ENCODE data around the gene PROSER3.
A peak's percentile ranks its signal among the peaks of the same experiment; 100 is the strongest.

PROSER3 gene

GRCh38 chr19:35738021-35738886 is 19.7 kb upstream of the PROSER3 start:
- in situ Hi-C loops (cut with MboI; ENCODE audit: low pct_unique_long_range_greater_than_20kb, low sequenced_read_pairs, unreplicated experiment), result no loop called here
- peak; percentile 9 for DNase-seq (ENCODE audit: low spot score)
- TF ChIP-seq, protein P1, sequence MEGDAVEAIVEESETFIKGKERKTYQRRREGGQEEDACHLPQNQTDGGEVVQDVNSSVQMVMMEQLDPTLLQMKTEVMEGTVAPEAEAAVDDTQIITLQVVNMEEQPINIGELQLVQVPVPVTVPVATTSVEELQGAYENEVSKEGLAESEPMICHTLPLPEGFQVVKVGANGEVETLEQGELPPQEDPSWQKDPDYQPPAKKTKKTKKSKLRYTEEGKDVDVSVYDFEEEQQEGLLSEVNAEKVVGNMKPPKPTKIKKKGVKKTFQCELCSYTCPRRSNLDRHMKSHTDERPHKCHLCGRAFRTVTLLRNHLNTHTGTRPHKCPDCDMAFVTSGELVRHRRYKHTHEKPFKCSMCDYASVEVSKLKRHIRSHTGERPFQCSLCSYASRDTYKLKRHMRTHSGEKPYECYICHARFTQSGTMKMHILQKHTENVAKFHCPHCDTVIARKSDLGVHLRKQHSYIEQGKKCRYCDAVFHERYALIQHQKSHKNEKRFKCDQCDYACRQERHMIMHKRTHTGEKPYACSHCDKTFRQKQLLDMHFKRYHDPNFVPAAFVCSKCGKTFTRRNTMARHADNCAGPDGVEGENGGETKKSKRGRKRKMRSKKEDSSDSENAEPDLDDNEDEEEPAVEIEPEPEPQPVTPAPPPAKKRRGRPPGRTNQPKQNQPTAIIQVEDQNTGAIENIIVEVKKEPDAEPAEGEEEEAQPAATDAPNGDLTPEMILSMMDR (IDR thresholded peaks at IDR 0.05; ENCODE audit: extremely low read depth, insufficient read depth, missing control alignments), result no peak

DNA sequence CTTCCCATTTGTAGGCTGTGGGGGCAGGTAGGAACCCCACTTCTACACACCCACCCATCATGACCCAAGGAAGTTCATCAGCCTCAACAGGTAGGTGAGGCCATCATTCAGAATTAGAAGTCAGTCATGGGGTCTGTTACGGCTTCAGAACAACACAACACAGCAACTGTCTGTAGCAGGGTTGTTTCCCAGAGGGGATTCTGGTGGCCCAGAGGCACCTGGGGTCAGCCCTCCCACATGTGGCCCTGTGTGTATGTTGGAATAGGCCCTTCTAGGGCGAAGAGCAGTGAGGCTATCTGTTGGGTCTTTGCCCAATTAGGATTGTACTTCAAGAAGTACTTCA is 19.1 kb upstream of the PROSER3 start:
- peak; percentile 28 for DNase-seq (ENCODE audit: low spot score)
- TF ChIP-seq, protein P1 (IDR thresholded peaks at IDR 0.05; ENCODE audit: extremely low read depth, insufficient read depth, missing control alignments), result no peak
- in situ Hi-C loops (cut with MboI; ENCODE audit: low pct_unique_long_range_greater_than_20kb, low sequenced_read_pairs, unreplicated experiment), result no loop called here

DNA sequence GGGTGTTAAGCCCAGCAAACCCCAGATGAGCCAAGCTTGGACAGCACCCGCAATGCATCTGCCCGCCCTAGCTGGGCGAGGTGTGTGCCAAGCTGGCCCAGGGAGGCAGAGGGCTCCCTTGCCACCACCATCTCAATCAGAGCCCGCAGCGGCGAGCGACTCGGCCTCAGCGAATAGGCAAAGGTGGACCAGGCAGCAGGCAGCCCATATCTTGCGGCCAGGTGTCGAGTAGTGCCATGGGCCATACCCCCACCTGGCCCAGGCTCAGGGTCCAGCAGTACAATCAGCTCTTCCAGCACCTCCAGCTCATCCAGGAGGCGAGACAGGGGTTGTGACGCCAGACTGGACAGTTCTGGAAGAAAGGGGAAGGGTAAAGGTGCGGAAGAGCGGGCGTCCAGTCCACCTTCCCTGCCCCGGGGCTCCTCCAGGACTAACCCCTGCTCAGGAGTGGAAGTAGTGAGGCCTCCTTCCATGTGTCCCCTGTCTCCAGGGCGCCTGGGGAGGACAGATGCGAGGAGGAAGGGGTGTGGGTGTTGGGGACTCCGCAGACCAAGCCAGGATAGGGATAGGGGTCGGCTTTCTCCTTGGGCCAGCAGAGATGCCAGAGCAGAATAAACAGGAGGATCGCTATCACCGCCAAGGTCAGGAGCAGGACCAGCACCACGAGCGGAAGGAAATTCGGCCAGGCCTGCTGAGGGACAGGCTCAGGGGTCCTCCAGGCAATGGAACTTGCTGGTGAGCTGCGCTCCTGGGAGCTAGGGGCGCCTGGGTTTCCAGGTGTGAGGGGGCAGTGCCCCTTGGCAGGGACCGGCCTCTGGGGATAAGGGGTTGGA is 18.5 kb upstream of the PROSER3 start:
- DNase-seq (ENCODE audit: low spot score), result peak; percentile 14
- in situ Hi-C loops (cut with MboI; ENCODE audit: low pct_unique_long_range_greater_than_20kb, low sequenced_read_pairs, unreplicated experiment), result no loop called here
- TF ChIP-seq, protein P1 (IDR thresholded peaks at IDR 0.05; ENCODE audit: extremely low read depth, insufficient read depth, missing control alignments), result no peak

DNA sequence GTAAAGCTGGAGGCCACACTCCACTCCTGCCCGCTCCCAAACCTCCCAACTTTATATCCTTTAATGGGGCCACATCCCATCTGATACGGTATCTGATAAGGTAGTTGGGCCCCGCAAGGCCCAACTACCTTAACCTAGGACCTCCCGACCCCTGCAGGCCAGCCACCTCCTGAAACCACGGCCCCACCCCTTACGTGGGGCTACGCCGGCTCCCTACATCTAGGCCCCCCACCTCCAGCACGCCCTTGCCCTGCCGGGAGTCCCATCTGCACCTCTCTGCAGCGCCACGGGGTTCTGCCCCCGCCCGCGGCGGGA is 17.9 kb upstream of the PROSER3 start:
- in situ Hi-C loops (cut with MboI; ENCODE audit: low pct_unique_long_range_greater_than_20kb, low sequenced_read_pairs, unreplicated experiment), result no loop called here
- TF ChIP-seq, protein P1 (IDR thresholded peaks at IDR 0.05; ENCODE audit: extremely low read depth, insufficient read depth, missing control alignments), result no peak
- DNase-seq (ENCODE audit: low spot score), result no peak

DNA sequence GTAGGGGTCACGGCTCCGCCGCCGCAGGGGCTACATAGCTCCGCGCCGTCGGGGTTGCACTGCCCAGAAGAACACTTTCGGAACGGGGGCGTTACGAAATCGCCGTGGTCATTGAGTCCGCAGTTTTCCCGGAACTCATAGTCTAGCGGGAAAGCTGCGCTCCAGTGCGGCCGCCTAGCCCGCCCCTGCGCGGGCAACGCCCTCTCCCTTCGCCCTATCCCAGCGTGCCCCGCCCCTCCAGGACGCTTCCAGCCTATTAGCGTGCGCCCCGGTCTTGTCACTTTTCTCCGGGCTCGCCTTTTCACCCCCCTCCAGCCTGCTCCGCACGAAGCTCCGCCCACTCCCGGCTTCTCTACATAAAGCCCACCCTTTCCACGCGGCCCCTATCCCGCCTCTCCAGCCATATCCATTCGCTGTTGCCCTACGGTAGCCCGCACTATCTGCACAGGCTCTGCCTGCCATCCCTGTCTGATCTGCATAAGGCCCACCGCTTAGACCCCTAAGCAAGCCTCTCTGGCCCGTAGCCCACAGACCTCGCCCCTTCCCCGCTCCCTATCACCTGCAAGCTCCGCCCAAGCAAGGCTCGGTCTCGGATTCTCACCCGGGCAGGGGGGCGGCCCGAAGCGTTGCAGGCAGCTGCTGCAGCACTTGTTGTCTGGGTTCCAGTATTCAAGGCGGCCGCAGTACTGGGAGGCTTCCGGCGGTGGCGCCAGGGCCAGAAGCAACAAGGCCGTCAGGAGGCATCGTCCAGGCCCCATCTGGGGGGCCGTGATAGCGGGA is 17.4 kb upstream of the PROSER3 start:
- peak; percentile 99 for DNase-seq (ENCODE audit: low spot score)
- in situ Hi-C loops (cut with MboI; ENCODE audit: low pct_unique_long_range_greater_than_20kb, low sequenced_read_pairs, unreplicated experiment), result no loop called here
- TF ChIP-seq, protein P1 (IDR thresholded peaks at IDR 0.05; ENCODE audit: extremely low read depth, insufficient read depth, missing control alignments), result peak; percentile 35

GRCh38 chr19:35741203-35741515 is 16.8 kb upstream of the PROSER3 start:
- in situ Hi-C loops (cut with MboI; ENCODE audit: low pct_unique_long_range_greater_than_20kb, low sequenced_read_pairs, unreplicated experiment), result no loop called here
- no peak for DNase-seq (ENCODE audit: low spot score)

More at GRCh38 chr19:35741203-35741515, 16.8 kb upstream of the PROSER3 start:
- TF ChIP-seq, protein P1 (IDR thresholded peaks at IDR 0.05; ENCODE audit: extremely low read depth, insufficient read depth, missing control alignments), result no peak
